ENCODE data around the gene GYS1. TPM values are rescaled to one million over a fixed set of nuclear protein-coding genes. Genes with fewer than 3 reads are reported as not detected.

GYS1 gene
- total RNA-seq, 2 donors from 2014 or later: 21.6 to 24.2 TPM

DNA sequence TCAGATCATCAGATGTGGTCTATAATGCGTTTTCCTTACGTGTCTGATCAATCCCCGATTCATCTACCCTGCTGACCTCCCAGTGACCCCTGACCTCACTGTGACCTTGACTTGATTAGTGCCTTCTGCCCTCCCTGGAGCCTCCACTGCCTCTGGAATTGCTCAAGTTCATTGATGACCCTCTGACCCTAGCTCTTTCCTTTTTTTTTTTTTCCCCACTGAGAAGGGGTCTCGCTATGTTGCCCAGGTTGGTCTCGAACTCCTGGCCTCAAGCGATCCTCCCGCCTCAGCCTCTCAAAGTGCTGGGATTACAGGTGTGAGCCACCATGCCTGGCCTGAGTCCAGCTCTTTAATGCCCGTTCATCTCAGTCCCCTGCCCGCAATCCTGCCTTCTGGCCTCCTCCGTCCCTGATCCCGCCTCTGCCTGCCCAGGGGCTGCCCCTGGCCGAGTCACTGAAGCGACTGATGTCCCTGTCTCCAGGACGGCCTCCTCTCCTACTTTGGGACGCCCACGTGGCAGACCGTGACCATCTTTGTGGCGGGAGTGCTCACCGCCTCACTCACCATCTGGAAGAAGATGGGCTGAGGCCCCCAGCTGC, 32.0 kb downstream of the GYS1 start:
- H3K36me3 Mint-ChIP-seq (ENCODE audit: low read depth): peaks cover 2% of the 10 kb centered on the region
- H3K9me3 ChIP-seq (ENCODE audit: control insufficient read depth, low read length, poor library complexity, severe bottlenecking): no peaks in the 10 kb centered on the region
- no peaks in the 10 kb centered on the region for H3K27me3 Mint-ChIP-seq
- peak overlapping the region; percentile 99 for H3K27ac Mint-ChIP-seq
- peaks cover 54% of the 10 kb centered on the region for H3K4me1 Mint-ChIP-seq
- no peak for ATAC-seq
- peak overlapping the region; percentile 73 for H3K4me3 Mint-ChIP-seq
- DNase-seq: no peak

DNA sequence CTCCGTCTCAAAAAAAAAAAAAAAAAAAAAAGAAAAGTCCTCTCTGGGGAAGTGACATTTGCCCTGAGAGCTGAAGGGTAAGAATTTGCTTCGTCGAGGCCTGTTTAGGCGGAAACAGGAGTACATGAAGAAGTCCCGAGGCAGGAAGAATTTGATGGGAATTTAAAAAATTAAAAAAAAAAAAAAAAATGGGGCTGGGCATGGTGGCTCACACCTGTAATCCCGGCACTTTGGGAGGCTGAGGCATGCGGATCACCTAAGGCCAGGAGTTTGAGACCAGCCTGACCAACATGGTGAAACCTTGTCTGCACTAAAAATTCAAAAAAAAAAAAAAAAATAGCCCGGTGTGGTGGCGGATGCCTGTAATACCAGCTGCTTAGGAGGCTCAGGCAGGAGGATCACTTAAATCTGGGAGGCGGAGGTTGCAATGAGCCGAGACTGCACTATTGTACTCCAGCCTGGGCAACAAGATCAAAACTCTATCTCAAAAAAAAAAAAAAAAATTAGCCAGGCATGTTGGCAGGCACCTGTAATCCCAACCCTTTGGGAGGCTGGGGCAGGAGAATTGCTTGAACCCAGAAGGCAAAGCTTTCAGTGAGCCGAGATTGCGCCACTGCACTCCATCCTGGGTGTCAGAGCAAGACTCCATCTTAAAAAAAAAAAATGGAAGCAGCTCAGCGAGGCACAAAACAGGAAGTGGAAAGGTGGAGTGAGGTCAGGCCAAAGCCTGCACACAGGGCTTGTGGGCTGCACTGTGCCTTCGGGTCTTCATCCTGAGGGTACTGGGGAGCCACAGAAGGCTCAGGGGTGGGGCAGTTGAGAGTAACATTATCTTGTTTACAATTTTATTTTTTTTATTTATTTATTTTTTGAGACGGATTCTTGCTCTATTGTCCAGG, 33.5 kb downstream of the GYS1 start:
- Mint-ChIP-seq H3K4me3 (no peak overlapping the region), H3K27ac (peak overlapping the region; percentile 47), H3K27me3 (no peaks in the 10 kb centered on the region), H3K4me1 (peaks cover 49% of the 10 kb centered on the region), H3K36me3 (ENCODE audit: low read depth) (peaks cover 2% of the 10 kb centered on the region)
- ATAC-seq: no peak
- no peak for DNase-seq
- no peaks in the 10 kb centered on the region for H3K9me3 ChIP-seq (ENCODE audit: control insufficient read depth, low read length, poor library complexity, severe bottlenecking)

DNA sequence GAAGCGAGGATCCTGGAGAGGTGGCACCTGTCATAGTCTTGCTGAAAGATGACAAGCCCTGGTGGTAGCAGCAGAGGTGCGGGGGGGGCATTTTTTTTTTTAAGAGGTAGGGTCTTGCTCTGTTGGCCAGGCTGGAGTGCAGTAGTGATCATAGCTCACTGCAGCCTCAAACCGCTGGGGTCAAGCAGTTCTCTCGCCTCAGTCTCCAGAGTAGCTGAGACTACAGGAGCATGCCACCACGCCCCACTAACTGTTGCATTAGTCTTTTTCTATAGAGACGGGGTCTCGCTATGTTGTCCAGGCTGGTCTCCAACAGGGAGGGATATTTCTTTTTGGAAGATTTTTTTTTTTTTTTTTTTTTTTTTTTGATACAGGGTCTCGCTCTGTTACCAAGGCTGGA, 35.1 kb downstream of the GYS1 start:
- Mint-ChIP-seq H3K27ac (no peak overlapping the region), H3K27me3 (no peaks in the 10 kb centered on the region), H3K36me3 (ENCODE audit: low read depth) (peaks cover 2% of the 10 kb centered on the region), H3K4me1 (peaks cover 38% of the 10 kb centered on the region), H3K4me3 (no peak overlapping the region)
- DNase-seq: no peak
- H3K9me3 ChIP-seq (ENCODE audit: control insufficient read depth, low read length, poor library complexity, severe bottlenecking): no peaks in the 10 kb centered on the region
- no peak for ATAC-seq

DNA sequence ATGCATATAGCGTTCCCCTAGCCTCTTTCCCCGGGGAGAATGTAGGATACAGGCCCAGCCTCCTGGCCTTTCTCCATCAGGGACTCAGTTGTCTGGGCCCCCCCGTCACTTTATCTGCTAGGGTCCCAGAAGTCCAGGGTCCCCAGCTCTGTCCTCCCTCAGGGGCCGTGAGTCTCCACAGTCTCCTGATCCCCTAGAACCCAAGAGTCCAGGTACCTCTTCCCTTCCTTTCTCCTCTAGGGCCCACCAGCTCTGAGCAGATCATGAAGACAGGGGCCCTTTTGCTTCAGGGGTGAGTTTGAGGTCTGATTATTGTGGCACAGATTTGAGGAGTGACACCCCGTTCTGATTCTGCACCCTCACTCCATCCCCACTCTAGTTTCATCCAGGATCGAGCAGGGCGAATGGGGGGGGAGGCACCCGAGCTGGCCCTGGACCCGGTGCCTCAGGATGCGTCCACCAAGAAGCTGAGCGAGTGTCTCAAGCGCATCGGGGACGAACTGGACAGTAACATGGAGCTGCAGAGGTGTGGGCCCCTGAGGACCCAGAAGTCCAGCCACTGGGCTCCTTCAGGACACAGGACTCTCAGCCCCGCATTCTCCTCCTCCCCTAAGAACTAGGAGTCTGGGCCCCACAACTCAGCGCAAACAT, 37.7 kb downstream of the GYS1 start:
- H3K36me3 Mint-ChIP-seq (ENCODE audit: low read depth): peaks cover 2% of the 10 kb centered on the region
- H3K27me3 Mint-ChIP-seq: no peaks in the 10 kb centered on the region
- H3K4me3 Mint-ChIP-seq: peak overlapping the region; percentile 93
- peak overlapping the region; percentile 76 for H3K27ac Mint-ChIP-seq
- peaks cover 19% of the 10 kb centered on the region for H3K4me1 Mint-ChIP-seq
- DNase-seq (no peak), ATAC-seq (no peak)
- H3K9me3 ChIP-seq (ENCODE audit: control insufficient read depth, low read length, poor library complexity, severe bottlenecking): no peaks in the 10 kb centered on the region

DNA sequence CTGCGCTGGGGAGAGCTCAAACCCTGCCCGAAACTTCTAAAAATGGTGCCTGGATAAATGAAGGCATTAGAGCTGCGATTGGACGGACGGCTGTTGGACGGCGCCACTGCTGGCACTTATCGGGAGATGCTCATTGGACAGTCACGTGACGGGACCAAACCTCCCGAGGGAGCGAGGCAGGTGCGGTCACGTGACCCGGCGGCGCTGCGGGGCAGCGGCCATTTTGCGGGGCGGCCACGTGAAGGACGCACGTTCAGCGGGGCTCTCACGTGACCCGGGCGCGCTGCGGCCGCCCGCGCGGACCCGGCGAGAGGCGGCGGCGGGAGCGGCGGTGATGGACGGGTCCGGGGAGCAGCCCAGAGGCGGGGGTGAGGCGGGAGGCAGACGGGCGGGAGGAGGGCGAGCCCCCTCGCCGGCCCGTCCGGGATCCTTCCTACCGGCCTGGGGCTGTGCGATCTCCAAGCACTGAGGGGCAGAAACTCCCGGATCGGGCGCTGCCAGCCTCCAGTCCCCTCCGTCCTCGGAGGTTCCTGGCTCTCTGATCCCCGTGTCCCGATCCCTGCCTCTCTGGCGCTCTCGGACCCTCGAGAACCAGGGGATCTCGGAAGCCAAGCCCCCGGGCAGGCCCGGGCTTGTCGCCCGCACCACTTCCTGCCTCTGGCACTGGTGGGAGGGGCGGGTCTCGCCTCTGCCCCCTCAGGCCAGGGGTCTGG, 38.4 kb downstream of the GYS1 start, which contains the start of gene BAX:
Gene BAX (plus strand): TSS at position 281 of the 713 bp plus-strand sequence. CDS start 54 bp downstream, at position 335.
- peak; percentile 70 to 82 (median 76) for DNase-seq
- H3K9me3 ChIP-seq (ENCODE audit: control insufficient read depth, low read length, poor library complexity, severe bottlenecking): no peaks in the 10 kb centered on the region
- peak; percentile 95 for ATAC-seq
- H3K4me3 Mint-ChIP-seq: peak within 1 kb of the TSS; percentile 93
- H3K36me3 Mint-ChIP-seq (ENCODE audit: low read depth): peaks cover 2% of the 10 kb centered on the region
- peaks cover 19% of the 10 kb centered on the region for H3K4me1 Mint-ChIP-seq
- H3K27me3 Mint-ChIP-seq: no peaks in the 10 kb centered on the region
- peak within 1 kb of the TSS; percentile 76 for H3K27ac Mint-ChIP-seq

DNA sequence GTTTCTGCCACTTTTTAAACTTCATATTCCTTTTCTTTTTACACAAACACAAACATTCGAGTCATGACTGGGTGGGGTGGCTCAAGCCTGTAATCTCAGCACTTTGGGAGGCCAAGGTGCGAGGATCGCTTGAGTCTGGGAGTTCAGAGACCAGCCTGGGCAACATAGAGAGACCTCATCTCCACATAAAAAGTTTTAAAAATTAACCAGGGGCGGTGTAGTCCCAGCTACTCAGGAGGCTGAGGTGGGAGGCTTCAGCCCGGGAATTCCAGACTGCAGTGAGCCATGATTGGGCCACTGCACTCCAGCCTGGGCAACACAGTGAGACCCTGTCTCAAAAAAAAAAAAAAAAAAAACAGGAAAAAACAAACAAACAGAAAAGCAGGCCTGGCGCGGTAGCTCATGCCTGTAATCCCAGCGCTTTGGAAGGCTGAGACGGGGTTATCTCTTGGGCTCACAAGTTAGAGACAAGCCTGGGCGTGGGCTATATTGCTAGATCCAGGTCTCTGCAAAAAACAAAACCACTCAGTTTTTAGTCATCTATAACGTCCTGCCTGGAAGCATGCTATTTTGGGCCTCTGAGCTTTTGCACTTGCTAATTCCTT, 39.0 kb downstream of the GYS1 start:
- ATAC-seq: no peak
- H3K27ac Mint-ChIP-seq: peak overlapping the region; percentile 57

DNA sequence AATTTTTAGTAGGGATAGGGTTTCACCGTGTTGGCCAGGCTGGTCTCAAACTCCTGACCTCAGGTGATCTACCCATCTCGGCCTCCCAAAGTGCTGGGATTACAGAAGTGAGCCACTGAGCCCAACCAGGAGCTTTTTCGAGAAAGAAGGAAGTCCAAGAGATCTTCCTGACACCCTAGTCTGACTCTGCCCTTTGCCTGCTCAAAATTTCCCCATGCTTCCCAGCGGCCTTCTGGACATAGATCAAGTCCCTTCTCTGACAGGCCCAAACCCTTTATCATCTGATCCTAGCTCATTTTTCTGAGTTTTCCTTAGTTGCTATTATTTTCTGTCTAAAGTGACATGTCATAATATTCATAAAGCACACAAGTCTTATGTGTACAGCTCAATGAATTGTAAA, 40.0 kb downstream of the GYS1 start:
- DNase-seq: no peak
- H3K9me3 ChIP-seq (ENCODE audit: control insufficient read depth, low read length, poor library complexity, severe bottlenecking): no peaks in the 10 kb centered on the region
- Mint-ChIP-seq H3K4me3 (no peak overlapping the region), H3K4me1 (peaks cover 17% of the 10 kb centered on the region), H3K36me3 (ENCODE audit: low read depth) (peaks cover 2% of the 10 kb centered on the region), H3K27me3 (no peaks in the 10 kb centered on the region), H3K27ac (no peak overlapping the region)
- ATAC-seq: no peak

More for the DNA sequence above, 39.0 kb downstream of the GYS1 start:
- Mint-ChIP-seq H3K36me3 (ENCODE audit: low read depth) (peaks cover 2% of the 10 kb centered on the region), H3K4me3 (peak overlapping the region; percentile 93), H3K4me1 (peaks cover 19% of the 10 kb centered on the region), H3K27me3 (no peaks in the 10 kb centered on the region)
- DNase-seq: no peak
- H3K9me3 ChIP-seq (ENCODE audit: control insufficient read depth, low read length, poor library complexity, severe bottlenecking): no peaks in the 10 kb centered on the region

DNA sequence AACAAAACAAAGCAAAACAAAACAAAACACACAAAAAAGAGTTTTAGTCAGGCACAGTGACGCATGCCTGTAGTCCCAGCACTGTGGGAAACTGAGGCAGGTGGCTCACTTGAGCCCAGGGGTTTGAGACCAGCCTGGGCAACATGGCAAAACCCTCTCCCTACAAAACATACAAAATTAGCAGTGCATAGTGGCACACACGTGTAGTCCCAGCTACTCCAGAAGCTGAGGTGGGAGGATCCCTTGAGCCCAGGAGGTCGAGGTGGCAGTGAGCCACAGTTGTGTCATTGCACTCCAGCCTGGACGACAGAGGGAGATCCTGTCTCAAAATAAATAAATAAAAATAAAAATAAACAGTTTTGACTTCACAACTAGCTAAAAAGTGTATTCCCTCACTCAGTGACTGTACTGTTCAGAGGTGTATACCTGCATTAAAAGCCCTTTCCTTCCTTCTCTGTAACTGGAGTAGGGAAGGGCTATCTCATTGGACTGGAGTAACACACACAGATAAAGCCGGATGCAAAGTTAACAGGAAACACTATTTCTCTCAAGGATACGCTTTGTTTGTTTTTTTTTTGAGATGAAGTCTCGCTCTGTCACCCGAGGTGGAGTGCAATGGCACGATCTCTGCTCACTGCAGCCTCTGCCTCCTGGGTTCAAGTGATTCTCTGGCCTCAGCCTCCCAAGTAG, 42.1 kb downstream of the GYS1 start:
- no peak overlapping the region for H3K4me3 Mint-ChIP-seq
- H3K9me3 ChIP-seq (ENCODE audit: control insufficient read depth, low read length, poor library complexity, severe bottlenecking): no peaks in the 10 kb centered on the region
- peaks cover 9% of the 10 kb centered on the region for H3K4me1 Mint-ChIP-seq
- no peaks in the 10 kb centered on the region for H3K27me3 Mint-ChIP-seq
- no peak for DNase-seq
- no peak overlapping the region for H3K27ac Mint-ChIP-seq
- H3K36me3 Mint-ChIP-seq (ENCODE audit: low read depth): no peaks in the 10 kb centered on the region
- ATAC-seq: no peak

DNA sequence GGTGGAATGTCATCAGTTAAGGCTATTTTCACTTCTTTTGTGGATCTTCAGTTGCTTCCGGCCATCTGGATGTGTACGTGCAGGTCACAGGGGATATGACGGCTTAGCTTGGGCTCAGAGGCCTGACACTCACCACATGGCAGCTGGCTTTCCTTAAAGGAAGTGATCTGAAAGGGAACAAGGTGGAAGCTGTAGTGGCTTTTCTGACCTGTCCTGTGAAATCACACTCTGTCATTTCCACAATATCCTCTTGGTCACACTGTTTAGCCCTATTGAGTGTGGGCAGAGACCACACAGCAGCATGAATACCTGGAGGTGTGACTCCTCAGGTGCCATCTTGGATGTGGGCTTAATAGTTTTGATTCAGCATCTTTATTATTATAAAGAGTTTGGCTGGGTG, 43.0 kb downstream of the GYS1 start:
- H3K4me3 Mint-ChIP-seq: no peak overlapping the region
- H3K36me3 Mint-ChIP-seq (ENCODE audit: low read depth): no peaks in the 10 kb centered on the region
- H3K4me1 Mint-ChIP-seq: peaks cover 3% of the 10 kb centered on the region
- H3K9me3 ChIP-seq (ENCODE audit: control insufficient read depth, low read length, poor library complexity, severe bottlenecking): no peaks in the 10 kb centered on the region
- no peak for DNase-seq
- ATAC-seq: no peak
- no peaks in the 10 kb centered on the region for H3K27me3 Mint-ChIP-seq
- no peak overlapping the region for H3K27ac Mint-ChIP-seq

DNA sequence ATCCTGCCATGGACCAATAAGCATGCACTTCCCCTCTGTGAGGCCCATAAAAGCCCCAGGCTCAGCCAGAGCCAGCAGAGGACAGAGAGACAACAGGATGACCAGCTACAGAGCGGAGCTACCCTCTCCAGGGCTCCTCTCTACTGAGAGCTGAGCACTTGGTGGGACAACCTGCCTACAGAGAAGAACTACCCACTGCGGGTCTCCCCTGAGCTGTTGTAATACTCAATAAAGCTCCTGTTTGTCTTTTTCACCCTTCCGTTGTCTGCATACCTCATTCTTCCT, 45.9 kb downstream of the GYS1 start:
- no peaks in the 10 kb centered on the region for H3K9me3 ChIP-seq (ENCODE audit: control insufficient read depth, low read length, poor library complexity, severe bottlenecking)
- no peak overlapping the region for H3K27ac Mint-ChIP-seq
- no peaks in the 10 kb centered on the region for H3K27me3 Mint-ChIP-seq
- H3K36me3 Mint-ChIP-seq (ENCODE audit: low read depth): no peaks in the 10 kb centered on the region
- ATAC-seq (no peak), DNase-seq (no peak)
- no peak overlapping the region for H3K4me3 Mint-ChIP-seq
- no peaks in the 10 kb centered on the region for H3K4me1 Mint-ChIP-seq

DNA sequence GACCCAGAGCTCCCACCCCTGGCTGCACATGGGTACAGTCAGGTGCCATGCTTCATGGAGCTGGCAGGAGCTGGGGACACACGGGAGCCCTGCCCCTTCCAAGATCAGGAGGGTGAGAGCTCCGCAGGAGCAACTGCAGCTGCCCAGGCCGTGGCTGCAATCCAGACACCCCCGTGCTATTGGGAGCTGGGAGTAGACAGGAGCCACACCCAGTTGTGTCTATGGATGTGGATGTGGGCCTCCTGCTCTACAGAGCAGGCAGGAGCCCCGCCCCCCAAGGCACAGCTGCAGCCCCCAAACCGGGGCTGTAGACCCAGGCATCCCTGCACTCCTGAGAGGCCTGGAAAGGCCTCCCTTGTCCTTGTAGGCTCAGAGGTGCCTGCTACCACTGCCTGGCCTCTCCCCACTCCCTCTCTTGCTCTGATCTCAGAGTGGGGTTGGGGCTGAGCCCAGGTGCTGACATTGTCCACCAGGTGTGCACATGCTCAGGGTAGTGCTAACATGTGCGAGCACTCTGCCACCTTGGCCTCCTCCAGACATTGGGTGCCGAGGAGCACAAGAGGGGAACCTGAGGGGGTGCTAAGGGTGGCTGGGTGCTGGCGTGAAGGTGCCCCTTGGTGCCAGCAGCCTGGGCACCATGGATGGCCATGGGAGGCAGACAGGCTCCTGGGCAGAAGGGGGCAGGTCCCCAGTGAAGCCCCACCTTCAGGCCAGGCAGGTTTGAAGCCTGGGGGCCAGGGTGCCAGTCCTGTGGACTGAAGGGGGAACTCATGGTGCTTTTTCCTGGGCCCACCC, 46.4 kb downstream of the GYS1 start:
- H3K9me3 ChIP-seq (ENCODE audit: control insufficient read depth, low read length, poor library complexity, severe bottlenecking): no peaks in the 10 kb centered on the region

DNA sequence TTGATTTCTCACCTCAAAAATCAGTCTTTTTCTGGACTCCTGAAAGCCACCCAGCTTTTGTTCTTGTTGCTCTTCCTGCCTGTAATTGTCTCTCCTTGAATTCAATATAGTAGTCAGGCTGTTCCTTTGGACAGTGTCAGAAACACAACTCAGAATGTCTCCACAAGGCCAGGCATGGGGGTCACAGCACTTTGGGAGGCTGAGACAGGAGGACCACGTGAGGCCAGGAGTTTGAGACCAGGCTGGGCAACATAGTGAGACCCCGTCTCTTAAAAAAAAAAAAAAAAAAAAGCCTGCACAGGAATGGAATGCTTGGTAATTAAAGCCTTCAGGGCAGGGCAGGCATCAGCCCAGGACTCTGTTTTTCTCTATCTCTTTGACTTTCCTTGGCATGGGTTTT, 47.3 kb downstream of the GYS1 start:
- H3K27me3 Mint-ChIP-seq: no peaks in the 10 kb centered on the region
- H3K4me3 Mint-ChIP-seq: no peak overlapping the region
- DNase-seq (no peak), ATAC-seq (no peak)
- no peaks in the 10 kb centered on the region for H3K9me3 ChIP-seq (ENCODE audit: control insufficient read depth, low read length, poor library complexity, severe bottlenecking)
- H3K36me3 Mint-ChIP-seq (ENCODE audit: low read depth): no peaks in the 10 kb centered on the region
- no peak overlapping the region for H3K27ac Mint-ChIP-seq
- no peaks in the 10 kb centered on the region for H3K4me1 Mint-ChIP-seq

More for the DNA sequence above, 46.4 kb downstream of the GYS1 start:
- DNase-seq: no peak
- no peaks in the 10 kb centered on the region for H3K36me3 Mint-ChIP-seq (ENCODE audit: low read depth)
- no peak overlapping the region for H3K4me3 Mint-ChIP-seq
- H3K4me1 Mint-ChIP-seq: no peaks in the 10 kb centered on the region
- H3K27ac Mint-ChIP-seq: no peak overlapping the region
- H3K27me3 Mint-ChIP-seq: no peaks in the 10 kb centered on the region
- no peak for ATAC-seq

Measured in T-helper 17 cell (primary cell).